Colonic mucosa (tissue), 4 donors: Measurements from ENCODE around the gene TCF23. TPM values are rescaled to one million over a fixed set of nuclear protein-coding genes. Genes with fewer than 3 reads are reported as not detected.

Source experiments
- DNase-seq: peaks from one replicate; pipeline ENCODE4 v3.0.0-alpha.2; 2020
- H3K27ac ChIP-seq: fragments of 200-600 bp; one replicate; pipeline ENCODE4 v1.8.0; 2021
- H3K27me3 ChIP-seq: fragments of 200-600 bp; one replicate; pipeline ENCODE4 v1.8.0; 2021
- H3K36me3 ChIP-seq: fragments of 200-600 bp; one replicate; pipeline ENCODE4 v1.8.0; 2021
- H3K4me1 ChIP-seq: fragments of 200-600 bp; one replicate; pipeline ENCODE4 v1.8.0; 2021; ENCODE audit warnings: mild to moderate bottlenecking
- H3K4me3 ChIP-seq: fragments of 200-600 bp; one replicate; pipeline ENCODE4 v1.8.0; 2021
- H3K9ac ChIP-seq, 2 donors: one replicate each; pipeline ENCODE4 v1.7.0; 2013; ENCODE audit warnings: control low read depth in 2 of 2, low read depth in 2 of 2, low read length in 2 of 2
- H3K9me3 ChIP-seq: fragments of 200-600 bp; one replicate; pipeline ENCODE4 v1.8.0; 2021
- intact Hi-C: fragments of 100-400 bp; cut with DNase I; formaldehyde crosslinking; loops from one replicate; pipeline ENCODE4 v1.14.1; 2022
- total RNA-seq, 2 donors: library from RNA; stranded (reverse); fragmentation: NEBNext Ultra II Directional in 1 of 2; extraction: Animal tissue kit (Norgen Biotek cat#: 25700) in 1 of 2; gene quantifications; one replicate each; pipeline ENCODE4 v1.2.1, GENCODE V29; 2021
- TF ChIP-seq, protein P1 (sequence below): fragments of 200-600 bp; IDR thresholded peaks from one replicate; pipeline ENCODE4 v1.8.0; 2022; ENCODE audit warnings: antibody characterized with exemption, mild to moderate bottlenecking
- donor health status: healthy.
- donor health status: DM: no; HTN: no; CAD: no.
- donor health status: DM: no; HTN: no; CAD: no.

Gene TCF23
- total RNA-seq, 2 donors from 2014 or later: 0.05 to 0.07 TPM

DNA sequence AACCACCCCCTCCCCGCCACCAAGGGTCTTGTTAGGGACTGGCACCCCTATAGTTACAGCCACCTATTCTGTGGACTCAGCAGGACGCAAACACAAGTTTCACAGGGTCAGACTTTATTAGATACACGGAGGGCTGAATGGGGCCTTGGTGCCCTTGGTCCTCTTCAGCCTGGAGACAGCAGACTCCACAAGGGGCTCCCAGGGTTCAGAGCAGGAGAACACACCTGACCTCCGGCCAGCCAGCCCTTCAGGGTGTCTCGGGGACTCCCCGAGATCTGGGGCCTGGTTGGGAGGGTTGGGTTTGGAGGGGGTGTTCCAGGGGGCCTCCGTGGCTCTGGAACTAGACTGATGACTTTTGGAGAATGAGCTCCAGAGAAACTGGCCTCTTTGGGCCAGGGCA lies 12.1 kb upstream of the TCF23 start:
- Histone ChIP-seq H3K9ac (no peak overlapping the region), H3K4me3 (no peak overlapping the region), H3K4me1 (no peaks in the 10 kb centered on the region), H3K36me3 (no peaks in the 10 kb centered on the region), H3K9me3 (no peaks in the 10 kb centered on the region), H3K27ac (no peak overlapping the region), H3K27me3 (no peaks in the 10 kb centered on the region)
- intact Hi-C loops: no loop called here
- TF ChIP-seq, protein P1, sequence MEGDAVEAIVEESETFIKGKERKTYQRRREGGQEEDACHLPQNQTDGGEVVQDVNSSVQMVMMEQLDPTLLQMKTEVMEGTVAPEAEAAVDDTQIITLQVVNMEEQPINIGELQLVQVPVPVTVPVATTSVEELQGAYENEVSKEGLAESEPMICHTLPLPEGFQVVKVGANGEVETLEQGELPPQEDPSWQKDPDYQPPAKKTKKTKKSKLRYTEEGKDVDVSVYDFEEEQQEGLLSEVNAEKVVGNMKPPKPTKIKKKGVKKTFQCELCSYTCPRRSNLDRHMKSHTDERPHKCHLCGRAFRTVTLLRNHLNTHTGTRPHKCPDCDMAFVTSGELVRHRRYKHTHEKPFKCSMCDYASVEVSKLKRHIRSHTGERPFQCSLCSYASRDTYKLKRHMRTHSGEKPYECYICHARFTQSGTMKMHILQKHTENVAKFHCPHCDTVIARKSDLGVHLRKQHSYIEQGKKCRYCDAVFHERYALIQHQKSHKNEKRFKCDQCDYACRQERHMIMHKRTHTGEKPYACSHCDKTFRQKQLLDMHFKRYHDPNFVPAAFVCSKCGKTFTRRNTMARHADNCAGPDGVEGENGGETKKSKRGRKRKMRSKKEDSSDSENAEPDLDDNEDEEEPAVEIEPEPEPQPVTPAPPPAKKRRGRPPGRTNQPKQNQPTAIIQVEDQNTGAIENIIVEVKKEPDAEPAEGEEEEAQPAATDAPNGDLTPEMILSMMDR: no peak
- DNase-seq: no peak

GRCh38 chr2:27137322-27137935 lies 11.4 kb upstream of the TCF23 start:
- no peaks in the 10 kb centered on the region for H3K9me3 ChIP-seq
- no peaks in the 10 kb centered on the region for H3K36me3 ChIP-seq
- H3K9ac ChIP-seq: no peak overlapping the region
- H3K27ac ChIP-seq: no peak overlapping the region
- no peaks in the 10 kb centered on the region for H3K27me3 ChIP-seq
- TF ChIP-seq, protein P1: no peak
- no peak overlapping the region for H3K4me3 ChIP-seq
- intact Hi-C loops: no loop called here
- DNase-seq: no peak
- no peaks in the 10 kb centered on the region for H3K4me1 ChIP-seq

- Histone ChIP-seq H3K27ac (no peak overlapping the region), H3K27me3 (no peaks in the 10 kb centered on the region), H3K9ac (no peak overlapping the region), H3K36me3 (no peaks in the 10 kb centered on the region), H3K4me1 (no peaks in the 10 kb centered on the region), H3K9me3 (no peaks in the 10 kb centered on the region), H3K4me3 (no peak overlapping the region)
- no peak for DNase-seq
- TF ChIP-seq, protein P1: no peak
- intact Hi-C loops: no loop called here
Measured at GRCh38 chr2:27138111-27138510, 10.7 kb upstream of the TCF23 start.

DNA sequence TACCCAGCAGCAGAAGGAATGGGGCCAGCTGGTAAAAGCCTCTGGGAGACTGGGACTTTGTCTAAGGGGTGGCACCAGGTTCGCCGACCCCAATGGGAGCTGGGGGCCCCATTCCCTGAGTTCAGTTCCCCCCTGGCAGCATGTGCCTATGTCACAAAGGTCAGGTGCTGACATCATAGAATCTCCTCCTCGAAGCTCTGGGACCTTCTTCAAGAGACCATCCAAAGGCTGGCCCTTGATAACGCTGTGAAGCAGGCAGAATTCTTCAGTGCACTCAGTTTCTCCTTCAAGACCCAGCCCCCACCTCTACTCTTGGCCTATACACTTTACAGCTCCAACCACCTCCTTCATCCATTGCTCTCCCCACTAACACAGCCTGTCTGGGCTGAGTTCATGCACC lies 9.5 kb upstream of the TCF23 start, which contains the start of gene PRR30:
TSS of gene PRR30 (minus strand) at position 101 of the 400 bp plus-strand sequence. CDS start 1,081 bp downstream, outside the sequence.
- H3K4me1 ChIP-seq: no peaks in the 10 kb centered on the region
- H3K4me3 ChIP-seq: no peak within 1 kb of the TSS
- H3K27ac ChIP-seq: no peak within 1 kb of the TSS
- TF ChIP-seq, protein P1: no peak
- DNase-seq: no peak
- no peaks in the 10 kb centered on the region for H3K27me3 ChIP-seq
- intact Hi-C loops: no loop called here
- no peak within 1 kb of the TSS for H3K9ac ChIP-seq
- H3K36me3 ChIP-seq: no peaks in the 10 kb centered on the region
- no peaks in the 10 kb centered on the region for H3K9me3 ChIP-seq

DNA sequence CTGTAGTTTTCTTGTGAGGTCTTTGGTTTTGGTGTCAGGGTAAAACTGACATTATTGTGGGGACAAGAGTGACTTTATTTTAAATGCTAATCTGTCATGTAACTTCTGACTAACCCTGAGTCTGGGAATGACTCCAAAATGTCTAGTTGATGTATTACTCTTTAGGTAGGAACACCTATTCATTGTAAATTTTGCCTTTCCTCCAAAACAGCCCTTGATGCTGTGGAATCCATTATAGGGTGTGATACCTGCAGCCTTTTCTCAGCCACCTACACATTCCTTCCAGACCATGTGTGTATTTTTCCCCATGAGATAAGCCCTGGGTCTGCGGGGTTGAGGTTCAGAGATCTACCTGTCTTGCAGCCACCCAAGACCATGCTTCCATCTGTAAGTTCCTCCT lies 5.5 kb upstream of the TCF23 start:
- TF ChIP-seq, protein P1: no peak
- no peak for DNase-seq
- Histone ChIP-seq H3K27me3 (no peaks in the 10 kb centered on the region), H3K9me3 (no peaks in the 10 kb centered on the region), H3K4me3 (no peak overlapping the region), H3K9ac (no peak overlapping the region), H3K4me1 (no peaks in the 10 kb centered on the region), H3K27ac (no peak overlapping the region), H3K36me3 (no peaks in the 10 kb centered on the region)
- intact Hi-C loops: no loop called here
